Smooth muscle cell (in vitro differentiated cells): ENCODE results near the gene NDUFV1. TPM values are rescaled to one million over a fixed set of nuclear protein-coding genes. Genes with fewer than 3 reads are reported as not detected.
A peak's percentile ranks its signal among the peaks of the same experiment; 100 is the strongest.
"Not testable (repeated sequence)": the region's sequence is repeated elsewhere in the genome, so short reads cannot be mapped to it uniquely, and the experiment has no call there.

Source experiments
- DNase-seq: peaks from one replicate; lab custom pipeline; 2025; ENCODE audit not compliant: unreplicated experiment; lab: John Stamatoyannopoulos, UW
- H2AFZ ChIP-seq: fragments of 200-600 bp; sonication (generic); 2 replicates; pipeline ENCODE4 v1.6.0; 2016; ENCODE audit warnings: antibody characterized with exemption, low read depth, mild to moderate bottlenecking
- H3F3A ChIP-seq: fragments of 200-600 bp; sonication (generic); 2 replicates; pipeline ENCODE4 v1.6.0; 2017; ENCODE audit warnings: antibody characterized with exemption, low read depth
- H3K27ac ChIP-seq: fragments of 200-600 bp; sonication (generic); 2 replicates; pipeline ENCODE4 v1.5.1; 2016; ENCODE audit warnings: low read depth, mild to moderate bottlenecking
- H3K27me3 ChIP-seq: fragments of 200-600 bp; sonication (generic); 2 replicates; pipeline ENCODE4 v1.6.1; 2016; ENCODE audit warnings: low read depth, mild to moderate bottlenecking
- H3K36me3 ChIP-seq: fragments of 200-600 bp; sonication (generic); 2 replicates; pipeline ENCODE4 v1.5.1; 2016; ENCODE audit warnings: low read depth
- H3K4me1 ChIP-seq: fragments of 200-600 bp; sonication (generic); 2 replicates; pipeline ENCODE4 v1.5.1; 2016; ENCODE audit warnings: low read depth
- H3K4me2 ChIP-seq: fragments of 200-600 bp; sonication (generic); 2 replicates; pipeline ENCODE4 v1.6.0; 2016; ENCODE audit warnings: mild to moderate bottlenecking
- H3K4me3 ChIP-seq: fragments of 200-600 bp; sonication (generic); 2 replicates; pipeline ENCODE4 v1.5.1; 2016; ENCODE audit warnings: mild to moderate bottlenecking
- H3K79me2 ChIP-seq: fragments of 200-600 bp; sonication (generic); 2 replicates; pipeline ENCODE4 v1.6.0; 2016; ENCODE audit warnings: low read depth, mild to moderate bottlenecking
- H3K9ac ChIP-seq: fragments of 200-600 bp; sonication (generic); 2 replicates; pipeline ENCODE4 v1.6.0; 2016; ENCODE audit warnings: low read depth
- H3K9me3 ChIP-seq: fragments of 200-600 bp; sonication (generic); replicated peaks from 2 replicates; pipeline ENCODE4 v1.5.1; 2016; ENCODE audit warnings: low read depth
- H4K20me1 ChIP-seq: fragments of 200-600 bp; sonication (generic); 2 replicates; pipeline ENCODE4 v1.6.0; 2016; ENCODE audit warnings: low read depth
- WGBS: methylation state at CpG from one replicate; pipeline ENCODE4 v1.1.7; 2016; ENCODE audit warnings: low lambda C conversion rate; 5-methylcytosine and 5-hydroxymethylcytosine counted together
- polyA plus RNA-seq: library from polyadenylated mRNA; unstranded; fragments of >200 nt; fragmentation: Nextera tagmentation; extraction: Ambion mirVana; gene quantifications from 2 replicates; pipeline ENCODE4 v1.2.1, GENCODE V29; 2016
- small RNA-seq: library from RNA; depleted of rRNA; stranded (forward); fragments of <200 nt; gene quantifications from one replicate; pipeline ENCODE3, GENCODE V24; 2014
- total RNA-seq: library from RNA; depleted of rRNA; stranded (reverse); fragments of >200 nt; gene quantifications from 2 replicates; pipeline ENCODE4 v1.2.3, GENCODE V29; 2014
- TF ChIP-seq, protein P1 (sequence below): fragments of 200-600 bp; sonication (generic); IDR thresholded peaks from 2 replicates; pipeline ENCODE4 v1.5.1; 2017; ENCODE audit warnings: borderline replicate concordance, mild to moderate bottlenecking, antibody characterized with exemption; ENCODE audit not compliant: insufficient read depth, poor library complexity, severe bottlenecking

NDUFV1 gene
- total and polyA plus RNA-seq, 2 experiments from 2014 or later: 111 to 201 TPM

DNA sequence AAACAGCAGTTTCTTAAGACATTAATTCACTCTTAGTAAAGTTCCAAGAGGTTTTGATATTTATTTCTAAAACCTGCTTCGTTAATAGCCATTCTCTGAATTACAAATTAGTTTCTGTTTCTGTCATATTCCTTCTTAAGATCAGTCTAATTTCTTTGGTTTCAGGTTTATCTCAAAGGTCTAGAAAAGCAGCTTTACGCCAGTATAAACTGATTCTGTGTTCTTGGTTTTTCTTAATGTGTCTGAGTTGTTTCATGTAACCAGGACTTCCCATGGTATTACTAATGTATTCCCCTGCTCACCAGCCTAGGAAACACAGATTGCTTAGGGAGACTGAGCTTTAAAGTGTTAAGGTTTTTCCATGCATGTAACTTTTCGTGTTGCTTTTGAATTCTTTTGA, 50.6 kb downstream of the NDUFV1 start:
- H3K4me1 ChIP-seq: no peaks in the 10 kb centered on the region
- no peaks in the 10 kb centered on the region for H4K20me1 ChIP-seq
- H3K4me2 ChIP-seq: no peak overlapping the region
- DNase-seq: no peak
- WGBS: 57% methylated on average over 3 of the region's 3 CpGs
- H3K4me3 ChIP-seq: no peak overlapping the region
- H3K36me3 ChIP-seq: no peaks in the 10 kb centered on the region
- H3F3A ChIP-seq: no peaks in the 10 kb centered on the region
- no peak overlapping the region for H3K27ac ChIP-seq
- no peaks in the 10 kb centered on the region for H3K79me2 ChIP-seq
- no peaks in the 10 kb centered on the region for H3K9me3 ChIP-seq
- no peaks in the 10 kb centered on the region for H3K27me3 ChIP-seq
- no peak overlapping the region for H2AFZ ChIP-seq
- no peak overlapping the region for H3K9ac ChIP-seq
- TF ChIP-seq, protein P1, sequence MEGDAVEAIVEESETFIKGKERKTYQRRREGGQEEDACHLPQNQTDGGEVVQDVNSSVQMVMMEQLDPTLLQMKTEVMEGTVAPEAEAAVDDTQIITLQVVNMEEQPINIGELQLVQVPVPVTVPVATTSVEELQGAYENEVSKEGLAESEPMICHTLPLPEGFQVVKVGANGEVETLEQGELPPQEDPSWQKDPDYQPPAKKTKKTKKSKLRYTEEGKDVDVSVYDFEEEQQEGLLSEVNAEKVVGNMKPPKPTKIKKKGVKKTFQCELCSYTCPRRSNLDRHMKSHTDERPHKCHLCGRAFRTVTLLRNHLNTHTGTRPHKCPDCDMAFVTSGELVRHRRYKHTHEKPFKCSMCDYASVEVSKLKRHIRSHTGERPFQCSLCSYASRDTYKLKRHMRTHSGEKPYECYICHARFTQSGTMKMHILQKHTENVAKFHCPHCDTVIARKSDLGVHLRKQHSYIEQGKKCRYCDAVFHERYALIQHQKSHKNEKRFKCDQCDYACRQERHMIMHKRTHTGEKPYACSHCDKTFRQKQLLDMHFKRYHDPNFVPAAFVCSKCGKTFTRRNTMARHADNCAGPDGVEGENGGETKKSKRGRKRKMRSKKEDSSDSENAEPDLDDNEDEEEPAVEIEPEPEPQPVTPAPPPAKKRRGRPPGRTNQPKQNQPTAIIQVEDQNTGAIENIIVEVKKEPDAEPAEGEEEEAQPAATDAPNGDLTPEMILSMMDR: no peak

DNA sequence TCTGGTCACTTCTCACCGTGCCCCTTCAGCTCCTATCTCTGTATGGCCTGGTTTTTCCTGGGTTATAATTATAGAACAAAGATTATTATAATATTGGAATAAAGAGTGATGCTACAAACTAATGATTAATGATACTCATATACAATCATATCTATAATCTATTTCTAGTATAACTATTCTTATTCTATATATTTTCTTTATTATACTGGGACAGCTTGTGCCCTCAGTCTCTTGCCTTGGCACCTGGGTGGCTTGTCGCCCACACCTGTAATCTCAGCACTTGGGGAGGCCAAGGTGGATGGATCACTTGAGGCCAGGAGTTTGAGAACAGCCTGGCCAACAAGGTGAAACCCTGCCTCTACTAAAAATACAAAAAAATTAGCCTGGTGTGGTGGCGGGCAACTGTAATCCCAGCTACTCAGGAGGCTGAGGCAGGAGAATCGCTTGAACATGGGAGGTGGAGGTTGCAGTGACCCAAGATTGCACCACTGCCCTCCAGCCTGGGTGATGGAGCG, 53.0 kb downstream of the NDUFV1 start:
- H3K4me1 ChIP-seq, H3K79me2 ChIP-seq, DNase-seq, H3K9me3 ChIP-seq, H3K4me3 ChIP-seq, H3K4me2 ChIP-seq, H3K27me3 ChIP-seq, H3K27ac ChIP-seq, H2AFZ ChIP-seq, H3K9ac ChIP-seq, H3F3A ChIP-seq, H3K36me3 ChIP-seq, H4K20me1 ChIP-seq: not testable (repeated sequence)
- TF ChIP-seq, protein P1: peak; percentile 17
- 64% methylated on average over 5 of the region's 5 CpGs for WGBS

DNA sequence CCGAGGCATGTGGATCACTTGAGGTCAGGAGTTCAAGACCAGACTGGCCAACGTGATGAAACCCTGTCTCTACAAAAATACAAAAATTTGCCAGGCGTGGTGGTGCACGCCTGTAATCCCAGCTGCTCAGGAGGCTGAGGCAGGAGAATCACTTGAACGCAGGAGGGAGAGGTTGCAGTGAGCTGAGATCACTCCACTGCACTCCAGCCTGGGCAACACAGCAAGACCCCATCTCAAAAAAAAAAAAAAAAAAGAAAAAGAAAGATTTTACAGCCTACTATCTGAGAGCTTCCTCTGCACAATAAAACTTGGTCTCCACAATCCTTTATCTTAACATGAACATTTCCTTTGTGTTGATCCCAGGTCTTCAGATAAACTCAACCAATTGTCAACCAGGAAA, 54.0 kb downstream of the NDUFV1 start:
- 83% methylated on average over 5 of the region's 5 CpGs for WGBS
- H3K4me1 ChIP-seq, H3K9me3 ChIP-seq, H3K36me3 ChIP-seq, H4K20me1 ChIP-seq, H3F3A ChIP-seq, H3K27me3 ChIP-seq, H3K4me2 ChIP-seq, H3K9ac ChIP-seq, DNase-seq, H3K79me2 ChIP-seq, H3K4me3 ChIP-seq, H3K27ac ChIP-seq, H2AFZ ChIP-seq: not testable (repeated sequence)

Small RNA genes within 50 kb of the gene (small RNA-seq; reads per million reads assigned to genes)
- gene AP003385.3: not detected

Other genes with a start within 250 kb of the NDUFV1 start
- 7.3 and 12.2 TPM in 2 replicates for gene CLCF1, start 233.3 kb upstream of the NDUFV1 start, total RNA-seq
- 4.6 and 6.2 TPM in 2 replicates for gene CLCF1, start 233.3 kb upstream of the NDUFV1 start, polyA plus RNA-seq
- gene RAD9A, start 214.9 kb upstream of the NDUFV1 start, total RNA-seq: 17.3 and 19.5 TPM in 2 replicates
- gene RAD9A, start 214.9 kb upstream of the NDUFV1 start, polyA plus RNA-seq: 20.3 and 21.4 TPM in 2 replicates
- gene PPP1CA, start 205.1 kb upstream of the NDUFV1 start, total RNA-seq: 99.3 and 123 TPM in 2 replicates
- gene PPP1CA, start 205.1 kb upstream of the NDUFV1 start, polyA plus RNA-seq: 210 and 220 TPM in 2 replicates
- gene TBC1D10C, start 202.9 kb upstream of the NDUFV1 start, total RNA-seq: not detected in 2 replicates
- gene TBC1D10C, start 202.9 kb upstream of the NDUFV1 start, polyA plus RNA-seq: 0.32 TPM in 1 of 2 replicates, not detected in the other
- gene CARNS1, start 191.3 kb upstream of the NDUFV1 start, total RNA-seq: 0.36 and 0.85 TPM in 2 replicates
- 1.7 and 3.6 TPM in 2 replicates for gene CARNS1, start 191.3 kb upstream of the NDUFV1 start, polyA plus RNA-seq
- 66.5 and 86.9 TPM in 2 replicates for gene RPS6KB2, start 178.4 kb upstream of the NDUFV1 start, total RNA-seq
- gene RPS6KB2, start 178.4 kb upstream of the NDUFV1 start, polyA plus RNA-seq: 102 and 107 TPM in 2 replicates
- 2.5 TPM in 1 of 2 replicates, not detected in the other for gene PTPRCAP, start 169.3 kb upstream of the NDUFV1 start, total RNA-seq
- 1.1 TPM in 2 replicates for gene PTPRCAP, start 169.3 kb upstream of the NDUFV1 start, polyA plus RNA-seq
- gene CORO1B, start 163.5 kb upstream of the NDUFV1 start, total RNA-seq: 38.9 and 43.8 TPM in 2 replicates
- 84.6 and 85.8 TPM in 2 replicates for gene CORO1B, start 163.5 kb upstream of the NDUFV1 start, polyA plus RNA-seq
- gene GPR152, start 154.2 kb upstream of the NDUFV1 start, total RNA-seq: not detected in 2 replicates
- 0.27 and 0.71 TPM in 2 replicates for gene GPR152, start 154.2 kb upstream of the NDUFV1 start, polyA plus RNA-seq
- not detected in 2 replicates for gene CABP4, start 151.6 kb upstream of the NDUFV1 start, total RNA-seq
- gene CABP4, start 151.6 kb upstream of the NDUFV1 start, polyA plus RNA-seq: 2.1 TPM in 1 of 2 replicates, not detected in the other
- gene TMEM134, start 137.7 kb upstream of the NDUFV1 start, total RNA-seq: 88.3 and 135 TPM in 2 replicates
- gene TMEM134, start 137.7 kb upstream of the NDUFV1 start, polyA plus RNA-seq: 114 and 149 TPM in 2 replicates
- 35.3 and 36.8 TPM in 2 replicates for gene AIP, start 123.9 kb upstream of the NDUFV1 start, total RNA-seq
- 57.8 and 61.5 TPM in 2 replicates for gene AIP, start 123.9 kb upstream of the NDUFV1 start, polyA plus RNA-seq
- 27.6 and 28.9 TPM in 2 replicates for gene PITPNM1, start 101.6 kb upstream of the NDUFV1 start, total RNA-seq
- gene PITPNM1, start 101.6 kb upstream of the NDUFV1 start, polyA plus RNA-seq: 35.0 and 48.2 TPM in 2 replicates
- 27.0 and 34.0 TPM in 2 replicates for gene CDK2AP2, start 98.8 kb upstream of the NDUFV1 start, total RNA-seq
- 94.2 and 101 TPM in 2 replicates for gene CDK2AP2, start 98.8 kb upstream of the NDUFV1 start, polyA plus RNA-seq
- not detected in 2 replicates for gene CABP2, start 83.5 kb upstream of the NDUFV1 start, total RNA-seq
- gene CABP2, start 83.5 kb upstream of the NDUFV1 start, polyA plus RNA-seq: not detected in 2 replicates
- gene GSTP1, start 23.1 kb upstream of the NDUFV1 start, total RNA-seq: 739 and 874 TPM in 2 replicates
- 1,489 and 1,525 TPM in 2 replicates for gene GSTP1, start 23.1 kb upstream of the NDUFV1 start, polyA plus RNA-seq
- 0.67 and 9.2 TPM in 2 replicates for gene NUDT8, start 23.0 kb downstream of the NDUFV1 start, total RNA-seq
- 15.6 and 17.6 TPM in 2 replicates for gene NUDT8, start 23.0 kb downstream of the NDUFV1 start, polyA plus RNA-seq
- gene TBX10, start 32.8 kb downstream of the NDUFV1 start, total RNA-seq: not detected in 2 replicates
- not detected in 2 replicates for gene TBX10, start 32.8 kb downstream of the NDUFV1 start, polyA plus RNA-seq
- not detected in 2 replicates for gene ACY3, start 43.8 kb downstream of the NDUFV1 start, total RNA-seq
- gene ACY3, start 43.8 kb downstream of the NDUFV1 start, polyA plus RNA-seq: not detected in 2 replicates
- 2.6 and 5.0 TPM in 2 replicates for gene ALDH3B2, start 67.7 kb downstream of the NDUFV1 start, total RNA-seq
- 0.77 and 3.1 TPM in 2 replicates for gene ALDH3B2, start 67.7 kb downstream of the NDUFV1 start, polyA plus RNA-seq